ENCODE measurements around the gene GALR3.
"Not testable (repeated sequence)": the region's sequence is repeated elsewhere in the genome, so short reads cannot be mapped to it uniquely, and the experiment has no call there.

GALR3 gene, protein sequence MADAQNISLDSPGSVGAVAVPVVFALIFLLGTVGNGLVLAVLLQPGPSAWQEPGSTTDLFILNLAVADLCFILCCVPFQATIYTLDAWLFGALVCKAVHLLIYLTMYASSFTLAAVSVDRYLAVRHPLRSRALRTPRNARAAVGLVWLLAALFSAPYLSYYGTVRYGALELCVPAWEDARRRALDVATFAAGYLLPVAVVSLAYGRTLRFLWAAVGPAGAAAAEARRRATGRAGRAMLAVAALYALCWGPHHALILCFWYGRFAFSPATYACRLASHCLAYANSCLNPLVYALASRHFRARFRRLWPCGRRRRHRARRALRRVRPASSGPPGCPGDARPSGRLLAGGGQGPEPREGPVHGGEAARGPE

DNA sequence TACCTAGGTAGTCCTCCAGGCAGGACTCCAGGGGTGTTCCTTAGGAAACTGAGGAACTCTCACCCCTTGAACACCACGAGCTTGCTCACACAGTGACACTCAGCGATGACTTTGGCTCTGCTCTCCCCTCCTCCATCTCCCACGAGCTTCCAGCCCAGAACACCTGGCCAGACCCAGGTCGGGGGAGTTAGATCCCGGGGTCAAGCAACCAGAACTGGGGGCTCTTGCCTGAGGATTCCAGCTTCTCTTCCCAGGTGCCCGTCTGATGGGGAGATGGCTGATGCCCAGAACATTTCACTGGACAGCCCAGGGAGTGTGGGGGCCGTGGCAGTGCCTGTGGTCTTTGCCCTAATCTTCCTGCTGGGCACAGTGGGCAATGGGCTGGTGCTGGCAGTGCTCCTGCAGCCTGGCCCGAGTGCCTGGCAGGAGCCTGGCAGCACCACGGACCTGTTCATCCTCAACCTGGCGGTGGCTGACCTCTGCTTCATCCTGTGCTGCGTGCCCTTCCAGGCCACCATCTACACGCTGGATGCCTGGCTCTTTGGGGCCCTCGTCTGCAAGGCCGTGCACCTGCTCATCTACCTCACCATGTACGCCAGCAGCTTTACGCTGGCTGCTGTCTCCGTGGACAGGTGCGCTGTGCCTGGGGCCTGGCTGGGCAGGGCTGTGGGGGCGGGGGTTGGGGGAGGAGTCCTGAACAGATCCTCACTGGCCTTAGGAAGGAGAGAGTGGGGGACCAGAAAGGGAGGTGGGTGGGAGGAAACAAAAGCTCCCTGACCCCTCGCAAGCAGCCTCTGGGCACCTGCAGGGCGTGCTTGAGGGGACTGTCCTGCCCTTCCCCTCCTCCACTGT lies at the start of gene GALR3:
GALR3 (plus strand) TSS at position 249 of the 852 bp plus-strand sequence; CDS start at position 274, 25 bp downstream.
- no peak for DNase-seq (ENCODE audit: low read depth, low spot score)

- DNase-seq (ENCODE audit: low read depth, low spot score) = no peak
Observed at GRCh38 chr22:37774728-37775127, 48.5 kb upstream of the GALR3 start.

DNA sequence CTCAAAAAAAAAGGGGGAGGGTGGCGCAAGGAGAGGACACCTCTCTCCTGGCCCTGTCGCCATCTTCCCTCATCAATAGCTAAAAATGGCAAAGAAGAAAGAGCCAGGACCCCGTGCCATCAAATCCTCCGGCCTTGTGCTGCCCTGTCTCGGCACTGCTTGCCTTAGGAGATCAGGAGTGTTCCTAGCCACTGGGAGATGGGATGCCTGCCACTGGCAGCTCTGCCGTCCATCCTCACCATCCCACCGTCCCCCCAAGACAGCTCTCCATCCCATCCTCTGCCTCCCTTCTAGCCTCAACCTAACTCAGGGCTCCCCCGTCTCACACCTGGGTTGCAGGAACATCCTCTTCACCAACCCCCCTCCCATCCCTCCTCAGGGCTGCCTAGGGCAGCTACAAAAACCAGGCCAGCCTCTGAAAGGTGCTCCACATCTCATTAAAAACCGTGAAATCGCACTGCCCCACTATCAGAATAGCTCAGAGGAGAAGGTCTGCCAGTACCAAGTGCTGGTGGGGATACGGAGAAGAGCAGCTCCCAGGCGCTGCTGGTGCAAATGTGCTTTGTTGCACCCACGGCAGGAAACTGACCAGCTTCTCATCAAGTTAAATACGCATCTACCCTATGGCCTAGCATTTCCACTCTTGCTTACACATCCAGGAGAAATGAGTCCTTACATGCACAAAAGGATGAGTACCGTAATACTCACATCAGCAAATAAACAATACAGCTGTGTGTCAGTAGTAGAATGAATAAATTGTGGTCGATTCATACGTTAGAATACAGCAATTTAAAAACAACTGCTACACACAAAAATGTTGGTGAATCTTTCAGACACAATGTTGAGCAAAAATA lies 47.2 kb upstream of the GALR3 start:
- DNase-seq (ENCODE audit: low read depth, low spot score) = no peak

DNA sequence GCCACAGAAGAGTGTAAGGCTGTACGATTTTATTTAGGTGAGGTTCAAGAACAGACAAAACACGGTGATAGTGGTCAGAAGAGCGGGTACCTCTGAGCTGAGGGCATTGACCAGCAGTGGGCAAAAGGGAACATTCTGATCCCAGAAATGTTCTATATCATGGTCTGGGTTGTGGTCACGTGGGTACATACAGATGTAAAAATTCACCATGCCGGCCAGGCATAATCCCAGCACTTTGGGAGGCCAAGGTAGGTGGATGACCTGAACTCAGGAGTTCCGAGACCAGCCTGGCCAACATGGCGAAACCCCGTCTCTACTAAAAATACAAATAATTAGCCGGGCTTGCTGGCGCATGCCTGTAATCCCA lies 46.6 kb upstream of the GALR3 start:
- no peak for DNase-seq (ENCODE audit: low read depth, low spot score)

- DNase-seq (ENCODE audit: low read depth, low spot score) = no peak
Observed at GRCh38 chr22:37777122-37777687, 46.0 kb upstream of the GALR3 start.

DNA sequence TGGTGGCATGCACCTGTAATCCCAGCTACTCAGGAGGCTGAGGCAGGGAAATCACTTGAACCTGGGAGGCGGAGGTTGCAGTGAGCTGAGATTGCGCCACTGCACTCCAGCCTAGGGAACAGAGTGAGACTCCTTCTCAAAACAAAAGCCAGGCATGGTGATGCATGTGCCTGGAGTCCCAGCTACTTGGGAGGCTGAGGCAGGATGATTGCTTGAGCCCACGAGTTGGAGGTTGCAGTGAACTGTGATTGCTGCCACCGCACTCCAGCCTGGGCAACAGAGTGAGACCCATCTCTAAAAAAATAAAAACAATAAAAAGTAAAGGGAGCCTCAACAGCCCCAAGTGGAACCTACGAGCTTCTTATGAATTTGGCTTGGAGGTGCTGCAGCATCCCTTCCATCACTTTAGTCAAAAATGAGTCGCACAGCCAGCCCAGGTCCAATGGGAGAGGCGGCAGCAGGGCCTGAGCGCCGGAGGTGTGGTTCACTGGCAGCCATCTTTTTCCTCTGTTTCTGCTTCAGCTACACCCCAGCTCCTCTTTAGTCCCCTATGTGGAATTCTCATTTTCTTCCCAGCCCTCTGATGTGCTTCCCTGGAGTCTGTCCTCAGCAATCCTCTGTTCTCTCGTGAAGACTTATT lies 44.7 kb upstream of the GALR3 start:
- no peak for DNase-seq (ENCODE audit: low read depth, low spot score)

GRCh38 chr22:37781434-37782059 lies 41.6 kb upstream of the GALR3 start:
- no peak for DNase-seq (ENCODE audit: low read depth, low spot score)

DNA sequence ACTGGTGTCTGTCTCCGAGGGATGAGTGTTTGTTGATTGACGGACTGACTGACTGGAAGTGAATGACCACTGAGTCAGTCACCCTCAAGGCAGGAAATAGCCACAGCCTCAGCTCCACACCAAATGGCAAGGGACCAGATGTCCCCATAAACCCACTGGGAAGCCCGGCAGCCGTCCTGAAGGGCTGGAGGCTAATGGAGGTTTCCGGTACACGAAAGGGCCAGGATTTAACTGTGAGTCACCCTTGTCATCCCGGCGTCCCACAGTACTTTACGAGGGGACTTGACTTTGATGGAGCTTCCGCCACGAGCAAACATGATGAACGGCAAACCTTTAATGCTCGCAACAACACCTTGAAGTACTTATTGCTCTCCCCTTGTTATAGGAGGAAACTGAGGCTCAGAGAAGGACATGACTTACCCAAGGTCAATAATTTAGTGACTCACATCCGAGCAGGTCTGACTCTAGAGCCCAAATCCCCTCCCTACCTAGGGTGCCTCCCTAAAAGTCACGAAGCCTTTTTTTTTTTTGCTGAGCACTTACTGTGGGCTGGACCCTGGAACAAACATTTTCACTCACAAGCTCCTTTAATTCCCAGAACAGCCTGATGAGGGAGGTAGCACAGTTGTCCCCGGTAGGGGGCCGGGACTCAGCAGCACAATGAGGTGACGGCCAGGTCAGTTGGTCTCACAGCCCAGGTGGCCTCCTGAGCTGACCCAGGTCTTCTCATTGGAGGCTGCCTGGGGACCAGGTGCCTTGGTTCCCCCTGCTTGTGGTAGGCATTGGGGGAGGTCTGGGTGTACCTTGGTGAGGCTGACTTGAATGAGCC lies 40.6 kb upstream of the GALR3 start:
- no peak for DNase-seq (ENCODE audit: low read depth, low spot score)

- DNase-seq (ENCODE audit: low read depth, low spot score) = no peak
Observed at GRCh38 chr22:37784829-37785495, 38.2 kb upstream of the GALR3 start.

- no peak for DNase-seq (ENCODE audit: low read depth, low spot score)
Observed at GRCh38 chr22:37790234-37790633, 32.9 kb upstream of the GALR3 start.

DNA sequence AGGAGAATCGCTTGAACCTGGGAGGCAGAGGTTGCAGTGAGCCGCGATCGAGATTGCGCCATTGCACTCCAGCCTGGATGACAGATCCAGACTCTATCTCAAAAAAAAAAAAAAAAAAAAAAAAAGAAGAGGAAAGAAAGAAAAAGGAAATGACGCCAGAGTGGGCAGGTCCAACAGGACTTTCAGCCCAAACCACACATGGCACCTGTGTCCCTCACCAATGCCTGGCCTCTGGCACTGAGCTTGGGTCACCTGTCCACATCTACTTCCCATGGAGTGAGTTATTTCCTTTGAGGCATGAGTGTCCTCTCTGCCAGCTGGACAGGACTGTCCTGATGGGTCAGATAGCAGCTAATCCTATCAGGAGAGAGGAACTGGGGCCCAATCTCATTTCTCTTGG lies 30.7 kb upstream of the GALR3 start:
- DNase-seq (ENCODE audit: low read depth, low spot score) = no peak

- DNase-seq (ENCODE audit: low read depth, low spot score) = no peak
Observed at GRCh38 chr22:37794376-37794775, 28.8 kb upstream of the GALR3 start.

- no peak for DNase-seq (ENCODE audit: low read depth, low spot score)
Observed at GRCh38 chr22:37796079-37796478, 27.1 kb upstream of the GALR3 start.

DNA sequence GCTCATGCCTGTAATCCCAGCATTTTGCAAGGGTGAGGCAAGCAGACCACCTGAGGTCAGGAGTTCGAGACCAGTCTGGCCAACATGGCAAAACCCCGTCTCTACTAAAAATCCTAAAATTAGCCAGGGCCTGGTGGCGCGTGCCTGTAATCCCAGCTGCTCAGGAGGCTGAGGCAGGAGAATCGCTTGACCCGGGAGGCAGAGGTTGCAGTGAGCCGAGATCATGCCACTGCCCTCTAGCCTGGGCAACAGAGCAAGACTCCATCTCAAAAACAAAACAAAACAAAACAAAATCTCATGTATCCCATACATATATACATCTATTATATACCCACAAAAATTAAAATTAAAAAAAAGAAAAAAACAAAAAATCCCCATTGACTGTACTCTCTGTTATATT lies 25.9 kb upstream of the GALR3 start:
- not testable (repeated sequence) for DNase-seq (ENCODE audit: low read depth, low spot score)

DNA sequence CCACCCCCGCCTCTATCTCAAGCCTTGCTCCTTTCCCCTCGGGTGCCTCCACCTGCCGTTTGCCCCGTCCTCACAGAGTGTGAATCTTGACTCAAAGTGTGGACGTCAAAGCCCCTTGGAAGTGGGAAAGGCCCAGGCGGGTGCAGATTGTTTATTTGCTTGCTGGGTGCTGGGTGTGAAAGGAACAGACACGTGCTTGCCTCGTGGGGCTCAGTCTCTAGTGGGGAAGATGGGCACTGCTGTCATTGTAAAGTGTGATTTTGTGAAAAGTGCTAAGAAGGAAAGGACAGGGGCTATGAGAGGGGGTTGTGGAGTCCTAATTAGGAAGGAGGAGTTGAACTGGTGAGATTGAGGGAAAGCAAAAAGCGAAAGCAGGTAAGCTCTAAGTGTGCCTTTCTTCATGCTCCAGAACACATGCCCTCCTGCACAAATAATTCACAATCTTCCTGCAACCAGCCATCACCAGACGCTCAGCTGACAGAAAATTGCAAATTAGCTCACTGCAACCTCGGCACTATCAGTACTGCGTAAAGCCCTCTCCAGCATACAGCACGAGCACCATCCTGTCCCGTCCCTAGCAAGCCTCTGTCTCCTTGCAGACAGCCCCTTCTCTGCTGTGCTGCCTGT lies 25.2 kb upstream of the GALR3 start:
- DNase-seq (ENCODE audit: low read depth, low spot score) = no peak

DNA sequence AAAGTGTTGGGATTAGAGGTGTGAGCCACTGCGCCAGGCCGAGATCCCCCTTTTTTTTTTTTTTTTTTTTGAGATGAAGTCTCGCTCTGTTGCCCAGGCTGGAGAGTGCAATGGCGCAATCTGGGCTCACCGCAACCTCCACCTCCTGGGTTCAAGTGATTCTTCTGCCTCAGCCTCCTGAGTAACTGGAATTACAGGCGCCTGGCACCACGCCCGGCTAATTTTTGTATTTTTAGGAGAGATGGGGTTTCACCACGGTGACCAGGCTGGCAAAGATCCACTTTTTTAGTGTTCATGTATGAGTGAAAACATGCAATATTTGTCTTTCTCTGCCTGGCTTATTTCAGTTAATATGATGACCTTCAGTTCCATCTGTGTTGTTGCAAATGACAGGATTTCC lies 23.2 kb upstream of the GALR3 start:
- DNase-seq (ENCODE audit: low read depth, low spot score) = not testable (repeated sequence)

DNA sequence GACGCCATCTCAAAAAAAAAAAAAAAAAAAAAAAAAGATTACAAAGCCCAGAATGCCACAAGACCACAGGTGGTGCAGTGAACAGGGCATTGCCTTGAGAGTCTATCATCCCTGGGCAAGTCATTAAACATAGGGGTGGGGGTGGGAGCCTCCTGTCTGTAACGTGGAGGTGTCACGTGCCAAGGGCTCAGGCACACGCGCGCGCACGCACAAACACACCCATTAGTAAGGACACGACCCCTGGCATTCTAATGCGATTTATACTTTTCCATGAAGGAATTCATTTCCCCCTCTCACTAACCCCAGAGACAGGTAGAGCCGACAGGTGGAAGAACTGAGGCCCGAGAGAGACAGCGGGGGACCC lies 21.3 kb upstream of the GALR3 start:
- no peak for DNase-seq (ENCODE audit: low read depth, low spot score)

- DNase-seq (ENCODE audit: low read depth, low spot score) = no peak
Observed at GRCh38 chr22:37802310-37803194, 20.6 kb upstream of the GALR3 start.
